Panc1 (cell line): ENCODE results near the gene SLC38A9.

Experiments
- CTCF ChIP-seq: fragments of 450-650 bp; IDR thresholded peaks from 2 replicates; pipeline ENCODE4 v1.5.1; 2017; ENCODE audit warnings: mild to moderate bottlenecking
- POLR2AphosphoS5 ChIP-seq: IDR thresholded peaks from 2 replicates; pipeline ENCODE4 v1.6.1; 2012; ENCODE audit warnings: mild to moderate bottlenecking, low read depth, low read length, moderate library complexity
- REST ChIP-seq, 2 experiments: IDR thresholded peaks; 2 replicates each; pipeline ENCODE4 v1.6.1; 2011 to 2012; ENCODE audit warnings: low read depth in 2 of 2, control low read depth in 1 of 2, low read length in 1 of 2, mild to moderate bottlenecking in 1 of 2, moderate library complexity in 1 of 2; ENCODE audit not compliant: insufficient read depth in 1 of 2

GRCh38 chr5:55682071-55682470 is 30.1 kb downstream of the SLC38A9 start:
- TF ChIP-seq CTCF, result no peak
- no peak for TF ChIP-seq POLR2AphosphoS5
- no peak for TF ChIP-seq REST (IDR thresholded peaks at IDR 0.05; ENCODE audit: insufficient read depth in 1 of 2, low read depth in 2 of 2, low read length in 1 of 2)
